GM19328 (cell line): ENCODE measurements around the gene SUCLA2.
A peak's percentile ranks its signal among the peaks of the same experiment; 100 is the strongest.
"Not testable (repeated sequence)": the region's sequence is repeated elsewhere in the genome, so short reads cannot be mapped to it uniquely, and the experiment has no call there.

Experiments used
- ATAC-seq: cut with Tn5 transposase; IDR thresholded peaks from one replicate; pipeline ENCODE4 v1.9.1; 2021; ENCODE audit warnings: mild to moderate bottlenecking, moderate library complexity; ENCODE audit not compliant: unreplicated experiment

Gene SUCLA2

GRCh38 chr13:48001114-48001881 is at the start of gene SUCLA2:
TSS of gene SUCLA2 (minus strand) at chr13:48001273. CDS start at chr13:48001269, 4 bp downstream.
- peak; percentile 99 for ATAC-seq

DNA sequence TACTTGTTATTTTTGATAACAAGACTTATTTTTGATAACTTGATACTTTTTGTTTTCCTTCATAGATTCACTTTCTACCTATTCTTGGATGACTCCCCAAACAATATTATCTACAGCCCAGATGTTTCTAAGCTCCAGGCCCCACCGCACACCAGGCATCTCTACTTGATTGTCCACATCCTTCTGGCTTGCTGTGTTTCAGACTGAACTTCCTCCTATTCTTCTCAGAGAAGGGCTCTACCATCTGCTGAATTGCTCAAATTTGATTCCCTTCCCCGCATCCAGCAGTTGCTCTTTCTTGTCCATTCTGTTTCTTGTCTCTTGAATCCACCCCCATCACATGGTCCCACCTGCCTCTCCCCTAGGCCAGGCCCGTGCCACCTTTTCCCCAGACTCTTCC is 49.5 kb upstream of the SUCLA2 start:
- no peak for ATAC-seq

DNA sequence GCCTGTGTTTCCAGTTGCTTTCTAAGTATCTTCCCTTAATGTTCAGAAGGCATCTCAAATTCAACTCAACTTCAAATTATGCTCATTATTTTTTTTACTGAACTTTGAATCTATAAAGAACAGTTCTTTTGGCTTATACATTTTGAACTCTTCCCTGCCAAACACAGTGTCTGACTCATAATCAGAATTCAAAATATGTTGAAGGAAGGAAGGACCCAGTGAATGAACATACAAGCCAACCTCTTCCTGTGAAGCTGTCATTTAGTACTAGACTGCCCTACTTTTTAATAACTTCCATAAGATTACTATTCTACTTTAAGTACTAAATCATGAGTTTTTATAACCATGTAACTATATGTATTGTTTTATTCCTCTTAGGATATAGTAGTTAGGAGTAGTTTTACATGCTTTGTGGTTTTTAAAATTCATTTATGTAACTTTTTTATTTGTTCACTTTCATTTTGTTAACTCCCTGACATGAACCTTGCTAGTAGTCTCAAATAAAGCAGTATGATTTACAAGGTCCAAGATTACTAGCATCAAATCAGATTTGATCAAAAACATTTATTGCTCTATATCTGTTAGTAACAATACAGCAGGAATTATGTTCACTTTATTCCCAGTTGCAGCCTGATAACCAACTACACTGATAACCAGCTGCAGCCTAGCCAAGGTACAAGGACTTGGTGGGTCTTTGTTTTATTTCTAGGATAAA is 42.9 kb upstream of the SUCLA2 start:
- no peak for ATAC-seq

- ATAC-seq, result no peak
Observed at GRCh38 chr13:48042894-48043293, 41.8 kb upstream of the SUCLA2 start.

DNA sequence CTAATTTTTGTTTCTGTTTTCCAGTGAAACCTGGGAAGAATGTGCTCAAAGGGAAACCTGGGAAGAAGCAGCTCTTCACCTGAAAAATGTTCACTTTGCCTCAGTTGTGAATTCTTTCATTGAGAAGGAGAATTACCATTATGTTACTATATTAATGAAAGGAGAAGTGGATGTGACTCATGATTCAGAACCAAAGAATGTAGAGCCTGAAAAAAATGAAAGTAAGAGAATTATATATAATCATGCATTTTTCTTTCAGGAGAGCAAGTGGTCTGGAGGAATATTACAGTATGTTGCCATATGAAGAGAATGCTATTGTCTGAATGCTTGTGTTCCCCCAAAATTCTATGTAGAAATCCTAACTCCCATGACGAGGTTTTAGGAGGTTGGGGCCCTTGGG is 39.8 kb upstream of the SUCLA2 start:
- ATAC-seq, result no peak

DNA sequence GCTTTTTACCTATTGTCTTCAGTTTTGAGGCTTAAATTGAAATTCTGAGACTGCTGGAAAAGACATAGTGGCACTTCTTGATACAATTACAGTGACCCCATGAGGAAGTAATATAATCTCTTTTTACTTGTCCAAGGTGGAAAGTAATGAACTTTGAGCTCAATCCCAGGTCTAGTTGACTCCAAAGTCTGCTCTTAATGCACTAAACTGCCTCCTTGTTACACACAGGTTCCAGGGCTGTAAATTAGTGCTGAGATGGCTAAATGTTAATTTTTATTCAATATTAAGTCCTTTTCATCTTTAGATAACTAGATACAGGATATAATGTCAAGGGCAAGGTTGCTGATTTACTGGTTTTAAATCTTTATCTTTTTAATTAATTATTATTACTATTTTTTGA is 39.0 kb upstream of the SUCLA2 start:
- ATAC-seq, result no peak

GRCh38 chr13:48038761-48039160 is 37.7 kb upstream of the SUCLA2 start:
- no peak for ATAC-seq

GRCh38 chr13:48037346-48038173 is 36.5 kb upstream of the SUCLA2 start, which contains the start of gene NUDT15:
TSS of gene NUDT15 (plus strand) at chr13:48037726. CDS start at chr13:48037747, 21 bp downstream.
- peak; percentile 94 for ATAC-seq

DNA sequence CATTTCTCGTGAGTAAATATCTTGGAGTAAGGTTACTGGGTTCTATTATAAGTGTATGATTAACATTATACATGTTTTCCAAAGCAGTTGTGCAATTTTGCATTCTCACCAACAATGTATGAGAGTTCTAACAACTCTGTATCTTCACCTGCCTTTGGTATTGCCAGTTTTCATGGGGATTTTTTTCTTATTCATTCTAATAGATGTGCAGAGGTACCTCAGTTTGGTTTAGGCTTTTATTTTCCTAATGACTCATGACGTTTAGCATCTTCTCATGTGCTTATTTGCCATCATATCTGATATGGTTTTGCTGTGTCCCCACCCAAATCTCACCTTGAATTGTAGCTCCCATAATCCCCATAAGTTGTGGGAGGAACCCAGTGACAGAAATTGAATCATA is 28.8 kb upstream of the SUCLA2 start:
- ATAC-seq, result no peak

- no peak for ATAC-seq
Observed at GRCh38 chr13:48028066-48028465, 27.0 kb upstream of the SUCLA2 start.

- no peak for ATAC-seq
Observed at GRCh38 chr13:48019796-48020195, 18.7 kb upstream of the SUCLA2 start.

DNA sequence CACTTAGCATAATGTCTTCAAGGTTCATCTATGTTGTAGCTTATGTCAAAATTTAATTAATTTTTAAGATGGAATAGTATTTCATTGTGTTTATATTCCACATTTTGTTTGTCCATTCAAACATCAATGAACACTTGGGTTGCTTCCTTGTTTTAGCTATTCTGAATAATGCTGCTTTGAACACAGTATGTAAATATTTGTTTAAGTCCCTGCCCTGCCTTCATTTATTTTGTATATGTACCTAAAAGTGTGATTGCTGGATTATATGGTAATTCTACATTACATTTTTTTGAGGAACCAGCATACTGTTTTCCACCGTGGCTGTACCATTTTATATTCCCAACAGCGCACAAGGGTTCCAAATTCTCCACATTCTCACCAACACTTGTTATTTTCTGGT is 17.6 kb upstream of the SUCLA2 start:
- no peak for ATAC-seq

DNA sequence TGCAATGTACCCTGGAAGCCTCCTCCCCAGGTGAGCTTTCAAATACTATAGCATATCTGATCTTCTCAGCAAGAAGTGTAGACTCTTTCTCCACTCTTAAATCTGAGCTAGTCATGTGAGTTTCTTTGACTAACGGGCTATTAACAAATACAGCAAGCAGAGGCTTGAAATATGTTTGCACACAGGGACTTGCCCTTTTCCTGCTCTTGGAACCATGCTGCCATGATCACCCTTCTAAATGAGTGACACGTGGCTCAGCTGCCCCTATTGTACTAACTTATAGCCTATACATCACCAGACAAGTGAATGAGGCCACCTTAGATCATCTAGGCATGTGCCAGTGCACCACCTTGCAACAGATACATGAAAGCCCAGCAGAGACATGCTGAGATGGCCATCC is 13.3 kb upstream of the SUCLA2 start:
- no peak for ATAC-seq

DNA sequence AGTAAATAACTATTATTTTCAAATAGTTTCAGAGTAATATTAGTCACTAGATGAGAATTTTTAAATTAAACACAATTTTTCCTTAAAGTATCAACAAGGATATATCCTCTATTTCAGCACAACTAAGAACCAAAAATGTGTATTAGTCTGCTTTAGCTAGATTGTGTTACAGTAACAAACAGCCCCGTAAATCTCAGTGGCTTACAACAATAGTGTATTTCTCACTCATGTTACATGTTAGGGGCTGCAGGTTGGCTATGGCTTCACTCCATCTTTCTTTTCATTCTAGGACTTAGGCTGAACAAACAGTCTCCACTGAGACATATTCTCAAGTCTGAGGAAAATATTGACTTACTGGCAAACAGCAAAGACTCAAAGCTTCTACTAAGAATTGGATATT is 11.6 kb upstream of the SUCLA2 start:
- no peak for ATAC-seq

GRCh38 chr13:48010698-48011097 is 9.6 kb upstream of the SUCLA2 start:
- ATAC-seq, result no peak

DNA sequence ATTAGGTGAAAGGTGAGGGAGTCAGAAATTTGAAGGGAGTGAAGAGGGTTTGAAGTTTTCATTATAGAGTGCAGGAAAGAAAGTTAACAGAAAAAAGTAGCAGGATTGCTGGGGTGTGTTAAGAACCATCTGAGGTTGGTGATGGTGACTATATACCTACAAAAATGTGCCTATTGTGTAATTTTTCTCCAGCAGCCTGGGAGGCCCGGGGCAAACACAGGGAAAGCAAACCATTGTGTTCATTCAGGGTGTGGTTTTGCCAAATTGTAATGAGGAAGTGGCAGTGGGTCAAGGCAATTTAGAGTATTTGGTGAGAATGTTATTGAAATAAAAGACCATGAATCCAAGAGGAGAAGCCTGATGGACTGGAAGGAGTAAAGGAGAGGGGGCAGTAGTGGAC is 8.2 kb upstream of the SUCLA2 start:
- no peak for ATAC-seq

DNA sequence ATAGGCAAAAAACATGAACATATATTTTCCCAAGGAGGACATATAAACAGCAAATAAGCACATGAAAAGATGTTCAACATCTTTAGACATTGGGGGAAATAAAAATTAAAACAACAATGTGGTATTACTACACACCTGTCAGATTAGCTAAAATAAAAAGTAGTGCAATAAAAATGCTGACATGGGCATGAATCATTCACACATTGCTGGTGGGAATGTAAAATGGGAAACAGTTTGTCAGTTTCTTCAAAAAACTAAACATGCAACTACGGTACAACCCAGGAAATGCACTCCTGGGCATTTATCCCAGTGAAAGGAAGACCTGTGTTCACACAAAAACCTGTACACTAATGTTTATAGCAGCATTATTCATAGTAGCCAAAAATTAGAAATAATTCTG is 5.3 kb upstream of the SUCLA2 start:
- no peak for ATAC-seq

DNA sequence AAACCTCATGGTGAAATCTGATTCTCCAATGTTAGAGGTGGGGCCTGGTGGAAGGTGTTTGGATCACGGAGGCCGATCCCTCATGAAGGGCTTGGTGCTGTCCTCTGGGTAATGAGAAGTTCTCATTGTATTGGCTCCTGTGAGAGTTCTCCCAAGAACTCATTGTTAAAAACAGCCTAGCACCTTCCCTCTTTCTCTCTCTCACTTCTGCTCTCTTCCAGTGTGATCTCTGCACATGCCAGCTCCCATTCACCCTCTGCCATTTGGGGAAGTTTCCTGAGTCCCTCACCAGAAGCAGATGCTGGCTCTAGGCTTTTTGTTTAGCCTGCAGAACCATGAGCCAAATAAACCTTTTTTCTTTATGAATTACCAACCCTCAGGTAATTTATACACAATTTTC is 3.1 kb upstream of the SUCLA2 start:
- ATAC-seq, result no peak

DNA sequence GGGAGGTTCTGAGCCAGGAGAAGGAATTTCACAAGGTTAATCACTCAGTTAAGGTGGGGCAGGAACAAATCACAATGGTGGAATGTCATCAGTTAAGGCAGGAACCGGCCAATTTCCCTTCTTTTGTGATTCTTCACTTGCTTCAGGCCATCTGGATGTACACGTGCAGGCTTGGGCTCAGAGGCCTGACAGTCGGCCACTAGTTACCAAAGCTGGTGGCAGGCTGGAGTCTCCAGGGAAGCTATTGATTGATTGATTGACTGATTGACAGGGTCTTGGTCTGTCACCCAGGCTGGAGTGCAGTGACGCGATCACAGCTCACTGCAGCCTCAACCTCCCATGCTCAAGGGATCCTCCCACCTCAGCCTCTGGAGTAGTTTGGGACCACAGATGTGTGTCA is 926 bp upstream of the SUCLA2 start:
- not testable (repeated sequence) for ATAC-seq

GRCh38 chr13:48000559-48001113 is 437 bp downstream of the SUCLA2 start:
- ATAC-seq, result peak; percentile 34

- no peak for ATAC-seq
Observed at GRCh38 chr13:47999973-48000372, 1.1 kb downstream of the SUCLA2 start.
